GM18858 (cell line): ENCODE measurements around the gene COIL.
A peak's percentile ranks its signal among the peaks of the same experiment; 100 is the strongest.
"Not testable (repeated sequence)": the region's sequence is repeated elsewhere in the genome, so short reads cannot be mapped to it uniquely, and the experiment has no call there.

Experiments
- ATAC-seq: cut with Tn5 transposase; IDR thresholded peaks from one replicate; pipeline ENCODE4 v1.9.1; 2021; ENCODE audit not compliant: unreplicated experiment

Gene COIL, protein sequence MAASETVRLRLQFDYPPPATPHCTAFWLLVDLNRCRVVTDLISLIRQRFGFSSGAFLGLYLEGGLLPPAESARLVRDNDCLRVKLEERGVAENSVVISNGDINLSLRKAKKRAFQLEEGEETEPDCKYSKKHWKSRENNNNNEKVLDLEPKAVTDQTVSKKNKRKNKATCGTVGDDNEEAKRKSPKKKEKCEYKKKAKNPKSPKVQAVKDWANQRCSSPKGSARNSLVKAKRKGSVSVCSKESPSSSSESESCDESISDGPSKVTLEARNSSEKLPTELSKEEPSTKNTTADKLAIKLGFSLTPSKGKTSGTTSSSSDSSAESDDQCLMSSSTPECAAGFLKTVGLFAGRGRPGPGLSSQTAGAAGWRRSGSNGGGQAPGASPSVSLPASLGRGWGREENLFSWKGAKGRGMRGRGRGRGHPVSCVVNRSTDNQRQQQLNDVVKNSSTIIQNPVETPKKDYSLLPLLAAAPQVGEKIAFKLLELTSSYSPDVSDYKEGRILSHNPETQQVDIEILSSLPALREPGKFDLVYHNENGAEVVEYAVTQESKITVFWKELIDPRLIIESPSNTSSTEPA

DNA sequence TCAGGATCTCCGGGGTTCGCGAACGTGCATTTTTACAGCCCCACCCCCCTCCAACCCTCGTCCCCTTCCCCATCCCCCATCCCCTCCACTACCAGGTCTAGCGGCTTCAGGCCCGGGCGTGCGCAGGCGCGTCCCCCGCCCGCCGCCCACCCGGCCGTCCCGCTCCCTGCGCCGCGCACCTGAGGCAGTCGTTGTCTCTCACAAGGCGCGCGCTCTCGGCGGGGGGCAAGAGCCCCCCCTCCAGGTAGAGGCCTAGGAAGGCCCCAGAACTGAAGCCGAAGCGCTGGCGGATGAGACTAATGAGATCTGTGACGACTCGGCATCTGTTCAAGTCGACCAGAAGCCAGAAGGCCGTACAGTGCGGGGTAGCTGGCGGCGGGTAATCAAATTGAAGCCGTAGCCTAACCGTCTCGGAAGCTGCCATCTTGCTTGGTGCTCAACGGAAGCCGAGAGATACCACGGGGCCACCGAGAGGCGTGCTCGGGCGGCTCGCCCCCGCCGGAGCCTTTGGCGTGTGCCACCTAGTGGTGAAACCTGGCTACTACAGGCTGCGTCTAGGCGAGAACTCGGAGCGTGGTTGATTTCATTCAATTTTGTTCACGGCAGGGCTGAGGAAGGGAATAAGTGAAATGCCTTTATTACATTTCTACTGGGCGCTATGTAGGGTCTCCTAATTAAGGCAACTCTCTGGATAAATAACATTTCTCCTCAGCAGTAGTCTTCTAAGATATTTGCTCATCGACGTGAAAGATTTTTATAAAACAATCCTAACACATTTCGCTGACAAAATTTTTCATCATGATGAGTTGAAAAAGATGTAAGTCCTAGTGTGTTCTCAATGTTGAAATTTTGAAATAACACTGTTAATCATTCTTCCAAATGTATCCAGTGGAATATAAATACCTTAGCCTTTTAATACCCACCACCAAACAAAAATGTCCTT lies at the start of gene COIL:
Gene COIL (minus strand): TSS at position 455 of the 943 bp plus-strand sequence. CDS start 31 bp downstream, at position 424.
- peak; percentile 81 for ATAC-seq

DNA sequence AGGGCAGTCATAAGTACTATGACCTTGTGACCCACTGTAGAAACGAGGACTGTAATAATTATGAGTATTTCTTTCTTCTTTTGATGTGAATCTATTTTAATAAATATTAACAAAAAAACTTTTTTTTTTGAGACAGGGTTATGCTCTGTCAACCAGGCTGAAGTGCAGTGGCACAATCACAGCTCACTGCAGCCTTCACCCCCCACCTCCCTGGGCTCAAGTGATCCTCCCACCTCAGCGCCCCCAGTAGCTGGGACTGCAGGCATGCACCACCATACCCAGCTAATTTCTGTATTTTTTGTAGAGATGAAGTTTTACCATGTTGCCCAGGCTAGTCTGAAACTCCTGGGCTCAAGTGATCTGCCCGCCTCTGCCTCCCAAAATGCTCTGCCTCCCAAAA lies 49.6 kb upstream of the COIL start:
- no peak for ATAC-seq

DNA sequence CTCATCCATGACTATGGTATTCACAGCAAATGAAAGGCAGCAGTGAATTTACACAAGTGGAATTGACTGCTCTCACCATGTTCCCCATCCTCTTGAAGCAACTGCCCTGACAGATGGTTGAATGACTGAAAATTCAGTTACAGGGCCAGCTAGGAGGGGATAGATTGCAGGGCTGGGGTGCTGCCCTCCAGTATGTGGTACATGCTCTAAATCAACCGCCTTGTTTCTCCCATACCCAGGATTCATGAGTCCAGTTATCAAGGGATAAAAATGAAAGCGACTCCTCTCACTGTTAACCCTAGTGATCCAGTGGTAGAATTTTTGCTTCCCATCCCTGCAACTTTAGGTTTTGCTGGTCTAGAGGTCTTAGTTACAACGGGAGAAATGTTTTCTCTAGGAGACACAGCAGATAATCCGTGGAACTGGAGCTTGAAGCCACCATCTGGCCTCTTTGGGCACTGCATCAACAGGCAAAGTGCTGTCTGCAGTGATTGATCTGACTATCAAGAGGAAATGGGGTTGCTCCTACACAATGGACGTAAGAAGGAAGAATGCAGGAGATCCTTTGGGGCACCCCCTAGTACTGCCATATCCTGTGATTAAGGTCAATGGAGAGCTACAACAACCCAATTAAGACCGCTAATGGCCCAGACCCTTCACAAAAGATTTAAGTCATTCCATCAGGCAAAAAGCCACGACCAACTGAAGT lies 49.0 kb upstream of the COIL start:
- peak; percentile 49 for ATAC-seq

DNA sequence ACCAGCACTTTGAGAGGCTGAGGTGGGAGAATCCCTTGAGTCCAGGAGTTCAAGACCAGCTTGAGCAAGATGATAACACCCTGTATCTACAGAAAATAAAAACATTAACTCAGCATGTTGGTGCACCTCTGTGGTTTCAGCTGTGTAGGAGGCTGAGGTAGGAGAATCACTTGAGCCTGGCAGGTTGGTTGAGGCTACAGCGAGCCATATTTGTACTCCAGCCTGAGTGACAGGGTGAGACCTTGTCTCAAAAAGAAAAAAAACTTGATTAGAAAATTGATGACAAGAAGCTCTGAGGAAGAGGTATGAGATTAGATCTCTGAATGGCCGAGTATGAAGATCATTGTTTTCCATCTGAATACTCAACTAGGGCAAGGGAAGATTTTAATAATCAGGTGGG lies 48.1 kb upstream of the COIL start:
- no peak for ATAC-seq

DNA sequence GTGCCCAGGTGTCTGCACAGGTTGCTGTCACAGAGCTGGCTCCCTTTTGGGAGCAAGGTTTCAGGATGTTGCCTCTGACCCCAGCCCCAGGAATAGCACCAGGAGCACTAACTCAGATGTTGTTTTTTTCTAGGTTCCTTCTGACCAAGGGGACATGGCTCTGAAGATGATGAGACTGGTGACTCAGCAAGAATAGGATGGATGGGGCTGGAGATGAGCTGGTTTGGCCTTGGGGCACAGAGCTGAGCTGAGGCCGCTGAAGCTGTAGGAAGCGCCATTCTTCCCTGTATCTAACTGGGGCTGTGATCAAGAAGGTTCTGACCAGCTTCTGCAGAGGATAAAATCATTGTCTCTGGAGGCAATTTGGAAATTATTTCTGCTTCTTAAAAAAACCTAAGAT lies 45.2 kb upstream of the COIL start:
- no peak for ATAC-seq

DNA sequence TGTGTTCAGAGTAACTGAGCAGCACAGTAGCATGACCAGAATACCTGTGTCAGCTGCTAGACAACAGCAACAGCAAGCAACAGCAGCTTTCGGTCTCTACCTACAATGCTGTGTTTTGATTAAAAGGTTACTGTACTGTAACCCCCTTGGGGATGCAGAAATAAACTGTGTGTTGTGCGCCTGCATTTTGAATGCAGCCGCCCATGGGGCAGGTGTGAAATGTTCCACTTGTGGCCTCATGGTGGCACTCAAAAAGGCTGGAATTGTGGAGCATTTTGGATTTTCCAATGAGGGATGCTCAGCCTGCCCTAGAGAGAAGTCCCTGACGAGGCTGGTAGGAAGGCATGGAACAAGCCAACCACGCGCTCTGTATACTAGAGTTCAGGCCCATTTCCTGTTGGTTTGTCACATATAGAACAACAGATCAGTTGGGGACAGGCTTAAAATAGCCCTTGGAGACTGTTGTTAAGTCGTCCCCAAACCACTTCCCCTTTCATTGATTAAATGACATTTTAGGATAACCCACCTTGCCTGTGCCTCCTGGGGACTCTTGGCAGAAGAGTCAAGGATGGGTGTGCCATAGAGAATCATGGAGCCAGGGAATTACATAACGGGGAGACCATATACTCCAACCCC lies 44.2 kb upstream of the COIL start:
- peak; percentile 63 for ATAC-seq

DNA sequence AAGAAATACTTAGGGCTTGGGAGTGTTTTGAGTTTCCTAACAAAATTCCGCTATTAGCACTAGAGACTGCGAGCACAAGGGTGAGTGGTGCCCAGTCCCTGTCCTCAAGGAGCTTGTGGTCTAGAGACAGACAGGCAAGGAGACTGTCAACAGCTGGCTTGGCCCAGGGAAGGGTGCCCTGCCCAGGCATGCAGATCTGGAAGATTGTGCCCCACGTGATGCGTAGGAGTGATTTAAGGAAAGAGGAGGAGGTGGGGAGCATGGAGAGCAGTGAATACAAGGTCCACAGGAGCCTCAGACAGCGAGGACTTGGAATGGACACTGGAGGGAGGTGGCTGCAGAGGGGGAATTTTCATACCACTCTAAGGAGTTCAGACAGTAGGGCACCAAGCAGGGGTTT lies 42.1 kb upstream of the COIL start:
- no peak for ATAC-seq

DNA sequence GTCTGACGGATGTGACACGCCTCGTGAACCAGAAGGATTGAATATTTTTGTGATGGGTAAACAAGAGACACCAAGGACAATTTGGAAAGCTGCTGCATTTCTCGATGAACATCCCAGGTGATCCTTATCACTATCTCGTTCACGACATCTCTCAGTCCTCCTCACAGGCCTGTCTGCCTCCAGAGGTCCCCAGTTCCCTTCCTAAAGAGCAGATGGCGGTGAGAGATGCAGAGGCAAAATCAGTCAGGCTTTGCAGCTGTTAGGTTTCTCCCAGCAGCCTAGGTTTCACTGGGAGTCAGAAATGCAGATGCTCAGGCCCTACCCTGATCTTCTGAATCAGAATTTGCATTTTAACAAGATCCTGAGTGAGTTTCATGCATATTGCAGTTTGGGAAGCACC lies 40.7 kb upstream of the COIL start:
- ATAC-seq = no peak

DNA sequence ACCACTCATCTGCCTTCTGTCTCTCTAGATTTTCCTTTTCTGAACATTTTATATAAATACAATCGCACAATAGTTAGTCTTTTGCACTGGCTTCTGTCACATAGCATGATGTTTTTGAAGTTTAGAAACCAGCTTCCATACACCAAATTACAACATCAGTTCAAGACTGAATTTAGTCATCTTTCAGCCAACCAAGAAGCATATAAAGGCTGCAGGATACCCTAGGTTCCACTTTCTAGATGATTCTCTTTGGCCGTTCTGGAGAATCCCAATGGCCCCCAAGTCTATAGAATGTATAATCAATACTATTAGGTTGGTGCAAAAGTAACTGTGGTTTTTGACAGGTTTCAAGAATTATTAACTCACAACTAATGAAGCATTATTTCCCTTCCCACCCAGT lies 36.5 kb upstream of the COIL start:
- ATAC-seq = no peak

DNA sequence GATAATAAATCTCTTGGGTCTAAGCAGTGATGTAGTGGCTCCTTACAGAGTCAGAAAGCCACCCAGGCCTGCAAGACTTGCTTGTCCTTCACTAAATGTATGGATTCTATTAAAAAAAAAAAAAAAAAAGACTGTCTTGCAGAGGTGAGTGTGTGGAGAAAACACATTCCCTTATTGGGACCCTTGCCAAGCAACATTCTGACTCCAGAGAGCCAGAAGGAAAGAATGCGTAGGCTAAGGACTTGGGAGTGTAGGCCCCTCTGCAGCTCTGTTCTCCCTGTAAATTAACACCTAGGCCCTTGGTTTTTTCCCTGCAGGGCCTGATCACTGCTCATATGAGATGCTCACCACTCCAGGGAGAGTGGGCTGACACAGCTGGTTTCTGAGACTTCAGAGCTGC lies 34.9 kb upstream of the COIL start:
- ATAC-seq = no peak

DNA sequence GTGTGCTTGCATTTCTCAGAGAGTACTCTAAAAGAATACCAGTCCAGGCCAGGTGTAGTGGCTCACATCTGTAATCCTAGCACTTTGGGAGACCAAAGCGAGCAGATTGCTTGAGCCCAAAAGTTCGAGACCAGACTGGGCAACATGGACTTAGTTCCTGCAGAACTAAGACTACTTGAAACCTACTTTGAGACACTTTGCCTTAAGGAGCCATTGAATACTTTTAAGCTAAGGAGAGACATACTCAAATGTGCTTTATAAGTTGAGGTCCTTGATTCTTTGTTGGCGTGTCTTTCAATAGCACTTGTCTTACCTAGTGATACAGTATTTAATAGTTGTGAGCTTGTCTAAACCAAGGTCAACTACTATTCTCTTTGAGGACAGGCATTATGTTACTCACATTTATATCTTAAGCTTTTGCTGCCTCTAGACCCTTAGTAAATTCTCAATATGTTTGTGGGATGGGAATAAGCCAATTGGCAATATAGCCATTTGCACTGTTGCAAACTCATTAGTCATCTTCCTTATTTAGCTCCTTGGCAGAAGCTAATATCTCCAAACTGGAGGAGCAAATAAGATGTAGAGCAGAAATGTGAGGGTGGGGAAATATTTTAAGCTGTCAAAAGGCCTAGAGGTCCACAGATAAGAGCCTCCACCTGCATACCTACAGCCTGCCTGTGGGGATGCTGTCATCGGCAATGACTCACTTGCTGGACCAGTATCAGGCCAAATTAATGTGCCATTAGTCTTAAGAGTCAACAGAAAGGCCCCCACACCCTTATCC lies 33.4 kb upstream of the COIL start:
- ATAC-seq = no peak

DNA sequence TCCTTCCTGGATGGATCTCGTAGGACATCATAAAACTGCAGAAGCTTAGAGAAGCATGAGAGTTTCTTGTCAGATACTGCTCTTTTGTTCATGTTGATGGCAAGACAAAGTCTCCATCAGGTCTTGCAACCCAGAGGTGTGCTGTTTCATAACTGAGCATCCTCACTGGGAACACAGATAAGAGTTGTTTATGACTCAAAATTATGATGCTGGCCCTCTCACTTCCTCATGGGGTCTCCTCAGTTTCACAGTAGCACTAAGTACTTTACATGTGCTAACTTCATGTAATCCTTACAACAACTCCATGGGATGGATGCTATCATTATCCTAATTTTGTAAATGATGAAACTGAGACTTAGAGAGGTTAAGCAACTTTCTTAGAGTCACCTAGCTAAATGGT lies 31.5 kb upstream of the COIL start:
- ATAC-seq = no peak

DNA sequence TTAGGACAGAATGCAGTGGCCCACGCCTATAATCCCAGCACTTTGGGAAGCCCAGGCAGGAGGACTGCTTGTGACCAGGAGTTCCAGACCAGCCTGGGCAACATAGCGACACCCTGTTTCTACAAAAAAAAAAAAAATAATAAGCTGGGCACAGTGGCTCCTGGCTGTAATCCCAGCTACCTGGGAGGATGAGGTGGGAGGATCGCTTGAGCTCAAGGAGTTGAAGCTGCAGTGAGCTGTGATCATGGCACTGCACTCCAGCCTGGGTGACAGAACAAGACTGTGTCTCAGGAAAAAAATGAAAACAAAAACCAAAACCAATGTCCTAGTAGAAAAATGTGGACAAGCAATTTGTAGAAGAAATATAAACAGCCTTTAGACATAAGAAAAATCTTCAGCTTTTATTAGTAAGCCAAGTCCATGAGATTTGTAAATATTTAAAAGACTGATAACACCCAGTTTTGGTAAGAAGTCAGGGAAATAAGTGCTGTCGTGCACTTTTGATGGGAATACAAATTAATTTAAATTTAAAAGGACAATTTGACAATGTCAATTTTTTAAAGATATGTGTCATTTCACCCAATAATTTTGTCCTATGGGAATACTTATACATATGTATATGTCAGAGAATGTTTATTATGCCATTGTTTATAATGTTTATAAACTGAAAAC lies 28.2 kb upstream of the COIL start:
- ATAC-seq = no peak

DNA sequence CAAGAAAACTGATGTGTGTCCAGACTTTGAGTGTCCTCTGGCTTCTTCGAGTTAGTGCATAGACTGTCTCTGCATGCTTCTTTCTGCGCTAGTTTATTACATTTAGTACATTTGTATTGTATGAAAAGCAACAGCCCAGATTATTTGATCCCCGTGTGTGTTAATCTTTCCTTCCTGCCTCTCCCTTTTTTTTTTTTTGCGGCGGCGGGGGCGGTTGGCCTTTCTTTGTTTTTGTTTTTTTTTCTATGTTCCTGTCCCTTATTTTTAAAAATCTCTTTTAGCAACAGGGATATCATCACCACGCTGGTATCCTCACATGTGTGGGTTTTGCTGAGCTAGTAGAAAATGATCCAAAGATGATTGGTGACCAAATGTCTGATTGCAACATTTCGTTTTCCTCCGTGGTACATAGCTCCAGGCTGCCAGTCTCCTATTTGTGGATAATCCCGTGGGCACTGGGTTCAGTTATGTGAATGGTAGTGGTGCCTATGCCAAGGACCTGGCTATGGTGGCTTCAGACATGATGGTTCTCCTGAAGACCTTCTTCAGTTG lies 26.5 kb upstream of the COIL start:
- ATAC-seq = no peak

DNA sequence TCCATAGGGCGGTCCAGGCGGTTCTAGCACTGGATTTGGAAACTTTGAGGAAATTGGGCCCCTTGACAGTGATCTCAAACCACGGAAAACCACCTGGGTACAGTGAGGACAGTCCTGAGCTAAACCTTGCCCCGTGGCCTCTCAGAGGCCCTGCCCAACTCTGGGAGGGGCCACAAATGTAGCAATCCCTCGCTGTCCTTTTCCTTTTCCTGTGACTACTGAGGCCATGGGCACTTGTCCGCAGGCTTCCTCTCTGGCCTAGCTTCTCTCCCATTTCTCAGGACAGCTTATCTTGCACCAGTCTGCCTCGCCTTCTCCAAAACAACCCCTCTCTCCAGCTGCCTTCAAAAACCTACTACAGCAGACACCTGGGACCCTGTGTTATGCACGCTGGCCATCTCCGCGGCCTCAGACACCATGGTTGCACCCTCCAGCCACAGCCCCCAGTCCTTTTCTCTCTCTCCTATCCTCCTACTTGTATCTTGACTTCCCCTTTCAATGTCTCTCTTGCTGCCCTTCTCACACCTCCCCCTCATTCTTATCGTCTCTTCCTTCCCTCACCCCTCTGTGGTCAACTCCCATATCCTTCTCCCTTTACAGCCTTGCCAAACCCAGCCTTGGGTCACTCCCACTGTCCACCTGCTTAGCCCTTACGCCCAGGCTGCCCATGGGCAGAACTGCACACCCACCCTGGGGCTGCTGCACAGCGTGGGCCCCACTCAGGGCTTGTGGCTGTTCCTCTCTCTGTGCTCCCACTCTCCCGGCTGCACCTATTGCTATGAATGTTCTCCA lies 24.7 kb upstream of the COIL start:
- ATAC-seq = no peak

DNA sequence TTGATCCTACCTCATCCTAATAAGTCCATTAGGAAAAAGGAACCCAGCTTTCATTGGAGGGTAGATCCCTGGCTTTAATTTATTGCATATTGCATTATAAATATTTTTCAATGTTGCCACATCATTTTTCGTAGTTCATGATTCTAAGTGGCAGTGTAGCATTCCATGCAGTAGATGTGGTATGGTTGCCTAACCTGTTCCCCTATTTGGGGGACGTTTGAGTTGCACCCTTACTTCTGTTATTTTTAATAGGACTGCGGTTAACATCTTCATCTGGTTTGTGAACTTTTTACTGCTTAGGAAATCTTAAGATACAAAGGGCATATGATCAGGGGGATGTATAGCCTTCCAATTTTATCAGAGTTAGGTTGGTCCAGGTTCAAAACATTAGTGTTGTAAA lies 22.5 kb upstream of the COIL start:
- ATAC-seq = no peak

DNA sequence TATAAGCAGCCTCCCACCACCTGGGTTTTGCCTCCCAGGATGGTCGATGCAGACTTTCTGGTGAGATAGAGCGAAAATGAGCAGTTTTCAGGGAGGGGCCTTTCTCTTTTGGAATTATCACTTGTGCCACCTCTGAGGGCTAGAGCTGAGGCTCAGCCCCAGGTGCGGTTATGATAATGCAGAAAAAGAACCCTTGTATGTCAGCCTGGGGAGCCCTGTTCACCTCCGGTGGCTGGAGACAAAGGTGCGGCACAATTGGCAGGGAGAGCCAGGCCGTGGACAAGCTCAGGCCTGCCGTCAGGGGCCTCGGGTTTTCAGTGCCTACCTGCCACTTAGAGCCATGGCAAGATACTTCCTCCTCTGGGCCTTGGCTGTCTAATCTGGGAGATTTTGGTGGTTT lies 21.5 kb upstream of the COIL start:
- ATAC-seq = no peak

DNA sequence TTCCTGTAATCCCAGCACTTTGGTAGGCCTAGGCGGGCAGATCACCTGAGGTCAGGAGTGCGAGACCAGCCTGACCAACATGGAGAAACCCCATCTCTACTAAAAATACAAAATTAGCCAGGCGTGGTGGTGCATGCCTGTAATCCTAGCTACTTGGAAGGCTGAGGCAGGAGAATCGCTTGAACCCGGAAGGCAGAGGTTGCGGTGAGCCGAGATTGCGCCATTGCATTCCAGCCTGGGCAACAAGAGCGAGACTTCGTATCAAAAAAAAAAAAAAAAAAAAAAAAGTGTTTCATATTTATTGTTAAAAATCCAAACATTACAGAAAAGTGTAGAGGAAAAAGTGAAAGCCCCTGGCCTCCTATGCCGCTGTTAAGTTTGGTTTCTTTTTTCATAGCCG lies 19.7 kb upstream of the COIL start:
- ATAC-seq = not testable (repeated sequence)
